CD4-positive, alpha-beta T cell treated with Interleukin-10 for 1 hour (primary cell): ENCODE measurements around the gene MOK.
"Not testable (repeated sequence)": the region's sequence is repeated elsewhere in the genome, so short reads cannot be mapped to it uniquely, and the experiment has no call there.

ENCODE experiments used
- DNase-seq: peaks from one replicate; pipeline ENCODE4 v3.0.0-alpha.2; 2020

The MOK gene, protein sequence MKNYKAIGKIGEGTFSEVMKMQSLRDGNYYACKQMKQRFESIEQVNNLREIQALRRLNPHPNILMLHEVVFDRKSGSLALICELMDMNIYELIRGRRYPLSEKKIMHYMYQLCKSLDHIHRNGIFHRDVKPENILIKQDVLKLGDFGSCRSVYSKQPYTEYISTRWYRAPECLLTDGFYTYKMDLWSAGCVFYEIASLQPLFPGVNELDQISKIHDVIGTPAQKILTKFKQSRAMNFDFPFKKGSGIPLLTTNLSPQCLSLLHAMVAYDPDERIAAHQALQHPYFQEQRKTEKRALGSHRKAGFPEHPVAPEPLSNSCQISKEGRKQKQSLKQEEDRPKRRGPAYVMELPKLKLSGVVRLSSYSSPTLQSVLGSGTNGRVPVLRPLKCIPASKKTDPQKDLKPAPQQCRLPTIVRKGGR

DNA sequence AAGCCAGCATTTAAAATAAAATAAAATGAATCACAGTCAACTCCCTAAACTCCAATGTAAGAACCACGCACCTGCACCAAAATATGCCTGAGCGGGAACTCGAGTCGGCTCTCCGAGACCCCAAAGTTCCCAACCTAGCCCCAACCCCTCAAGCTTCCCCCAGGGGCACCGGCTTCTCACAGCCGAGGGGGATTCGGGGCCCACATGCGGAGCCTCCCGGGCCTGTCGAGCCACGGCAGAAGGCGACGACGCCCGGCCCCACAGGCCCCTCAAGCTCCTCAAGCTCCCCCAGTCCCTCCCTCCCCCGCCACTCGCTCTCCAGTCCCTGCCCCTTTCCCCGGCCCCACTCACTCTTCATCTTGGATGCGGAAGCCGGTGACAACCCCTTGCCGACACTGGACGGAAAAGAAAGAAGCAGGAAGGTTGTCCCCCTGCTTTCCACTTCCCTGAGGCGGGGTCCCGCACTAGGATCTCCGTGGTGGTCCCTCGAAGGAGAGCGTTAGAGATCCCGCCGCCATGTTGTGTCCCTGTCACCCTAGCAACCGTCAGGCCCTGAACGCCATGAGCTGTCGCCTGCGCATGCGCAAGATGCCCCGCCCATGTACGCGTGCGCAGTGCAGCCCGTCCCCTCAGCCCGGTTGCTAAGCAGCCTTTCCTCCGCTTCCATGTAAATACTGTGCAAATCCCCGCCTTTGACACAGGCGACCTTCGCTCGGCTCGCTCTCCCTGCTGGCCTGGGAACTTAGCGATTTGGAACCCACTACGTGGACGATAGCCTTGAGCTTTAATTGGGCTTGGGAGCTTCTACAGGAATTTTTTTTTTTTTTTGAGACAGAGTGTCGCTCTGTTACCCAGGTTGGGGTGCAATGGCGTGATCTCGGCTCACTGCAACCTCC, at the start of gene MOK:
MOK (minus strand) TSS at position 554 of the 896 bp plus-strand sequence; CDS start at position 358, 196 bp downstream.
- peak; percentile 98 for DNase-seq

DNA sequence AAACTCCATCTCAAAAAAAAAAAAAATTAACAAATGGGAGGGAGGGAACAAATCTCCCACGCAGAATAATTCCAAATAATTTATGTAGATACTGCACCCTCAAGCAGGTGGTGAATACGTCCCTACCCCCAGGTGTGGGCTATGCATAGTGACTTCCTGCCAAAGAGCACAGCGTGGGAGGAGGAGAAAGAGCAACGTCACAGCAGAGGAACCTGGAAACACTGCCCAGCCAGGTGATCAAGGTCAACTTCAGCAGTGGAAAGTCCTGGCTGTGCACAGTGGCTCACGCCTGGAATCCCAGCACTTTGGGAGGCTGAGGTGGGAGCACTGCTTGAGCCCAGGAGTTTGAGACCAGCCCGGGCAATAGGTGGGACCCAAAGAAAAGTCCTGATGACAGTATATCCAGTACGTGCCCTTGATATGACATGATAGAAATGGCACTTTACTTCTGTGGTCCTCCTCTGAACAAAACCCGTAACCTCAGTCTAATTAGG, 48.2 kb upstream of the MOK start:
- no peak for DNase-seq

DNA sequence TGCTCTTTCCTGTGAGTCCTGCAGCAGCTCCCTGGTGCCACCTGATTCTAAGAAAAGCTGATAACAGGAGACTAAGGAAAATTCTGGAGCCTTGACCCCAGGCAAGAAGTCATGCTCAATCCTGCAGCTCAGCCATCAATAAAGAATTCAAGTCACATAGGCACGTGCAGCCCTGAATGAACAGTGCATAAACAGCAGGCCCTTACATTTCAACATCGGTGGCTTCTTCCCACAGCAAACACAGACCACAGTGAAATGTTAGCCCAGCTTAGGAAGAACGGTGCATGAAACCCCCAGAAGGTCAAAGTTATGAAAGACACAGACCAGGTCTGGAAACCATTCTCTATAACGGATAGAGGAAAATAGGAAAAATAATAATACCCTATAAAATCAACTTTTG, 47.2 kb upstream of the MOK start:
- DNase-seq = no peak

DNA sequence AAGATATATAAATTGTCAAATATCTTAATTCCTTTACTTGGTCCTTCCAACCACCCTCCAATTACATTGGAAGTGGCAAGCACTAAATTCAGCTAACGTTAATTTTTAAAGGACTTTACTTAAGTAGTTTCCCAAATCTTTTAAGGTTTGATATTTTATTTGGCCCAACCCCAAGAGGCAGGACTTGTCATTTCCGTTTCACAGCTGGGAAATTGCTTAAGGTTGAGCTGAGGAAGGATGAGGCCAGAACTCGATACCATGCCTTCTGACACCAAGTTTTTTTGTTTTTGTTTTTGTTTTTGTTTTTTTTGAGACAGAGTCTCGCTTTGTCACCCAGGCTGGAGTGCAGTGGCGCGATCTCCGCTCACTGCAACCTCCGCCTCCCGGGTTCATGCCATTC, 46.6 kb upstream of the MOK start:
- not testable (repeated sequence) for DNase-seq

DNA sequence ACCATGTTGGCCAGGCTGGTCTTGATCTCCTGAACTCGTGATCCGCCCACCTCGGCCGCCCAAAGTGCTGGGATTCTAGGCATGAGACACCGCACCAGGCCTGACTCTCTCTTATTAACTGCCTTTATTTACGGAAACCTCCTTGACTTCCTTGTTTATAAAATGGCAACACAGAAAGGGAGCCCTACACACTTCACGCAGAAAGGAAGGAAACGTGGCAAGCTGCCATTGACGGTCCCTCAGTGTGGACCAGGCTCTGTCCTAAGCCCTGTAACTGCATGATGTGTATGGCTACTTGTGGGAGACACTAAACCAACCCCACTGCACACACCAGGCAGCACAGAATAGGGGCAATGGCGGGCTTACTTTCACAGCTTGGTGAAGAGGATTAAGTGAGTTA, 46.1 kb upstream of the MOK start:
- DNase-seq = no peak

DNA sequence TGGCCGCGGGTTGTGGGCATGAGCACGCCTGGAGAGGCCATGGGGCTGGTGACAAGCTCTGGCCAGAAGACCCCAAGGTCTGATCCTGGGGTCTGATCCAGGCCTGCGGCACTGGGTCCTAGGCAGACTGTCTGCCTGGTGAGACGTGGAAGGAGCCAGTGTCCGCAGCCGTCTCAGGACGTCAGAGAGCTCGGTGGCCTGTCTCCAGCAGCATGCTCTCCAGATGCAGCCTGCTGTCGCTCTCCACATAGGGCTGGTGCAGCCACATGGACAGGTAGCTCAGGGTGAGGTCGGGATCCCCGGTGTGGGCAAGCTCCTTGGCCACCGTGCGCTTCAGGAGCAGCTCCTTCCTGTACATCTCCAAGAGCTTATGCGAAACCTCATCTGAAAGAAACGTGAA, 43.4 kb upstream of the MOK start:
- DNase-seq = no peak

DNA sequence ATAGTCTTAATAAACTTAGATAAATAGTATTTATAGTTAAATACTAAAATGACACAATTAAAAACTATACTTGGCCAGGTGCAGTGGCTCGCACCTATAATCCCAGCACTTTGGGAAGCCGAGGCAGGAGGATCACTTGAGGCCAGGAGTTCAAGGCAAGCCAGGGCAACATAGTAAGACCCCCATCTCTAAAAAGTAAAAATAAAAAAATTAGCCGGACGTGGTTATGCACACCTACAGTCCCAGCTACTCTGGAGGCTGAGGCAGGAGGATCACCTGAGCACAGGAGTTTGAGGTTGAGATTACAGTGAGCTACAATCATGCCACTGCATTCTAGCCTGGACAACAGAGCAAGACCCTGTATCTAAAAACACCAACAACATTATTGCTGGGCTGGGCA, 41.7 kb upstream of the MOK start:
- no peak for DNase-seq

DNA sequence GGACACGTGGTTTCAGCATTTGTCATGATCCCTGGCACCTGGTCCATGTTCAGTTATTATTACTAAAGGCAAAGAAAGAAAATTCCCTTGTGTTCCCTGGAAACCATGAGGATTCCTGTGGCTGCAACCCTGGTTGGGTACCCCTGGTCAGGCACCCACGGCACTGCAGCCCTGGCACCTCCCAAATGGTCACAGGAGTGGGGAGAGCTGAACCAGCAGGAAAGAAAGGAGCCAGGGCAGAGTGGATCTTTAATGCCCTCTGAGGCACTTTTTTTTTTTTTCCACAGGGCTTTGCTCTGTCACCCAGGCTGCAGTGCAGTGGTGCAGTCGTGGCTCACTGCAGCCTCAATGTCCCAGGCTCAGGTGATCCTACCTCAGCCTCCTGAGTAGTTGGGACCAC, 40.3 kb upstream of the MOK start:
- no peak for DNase-seq

DNA sequence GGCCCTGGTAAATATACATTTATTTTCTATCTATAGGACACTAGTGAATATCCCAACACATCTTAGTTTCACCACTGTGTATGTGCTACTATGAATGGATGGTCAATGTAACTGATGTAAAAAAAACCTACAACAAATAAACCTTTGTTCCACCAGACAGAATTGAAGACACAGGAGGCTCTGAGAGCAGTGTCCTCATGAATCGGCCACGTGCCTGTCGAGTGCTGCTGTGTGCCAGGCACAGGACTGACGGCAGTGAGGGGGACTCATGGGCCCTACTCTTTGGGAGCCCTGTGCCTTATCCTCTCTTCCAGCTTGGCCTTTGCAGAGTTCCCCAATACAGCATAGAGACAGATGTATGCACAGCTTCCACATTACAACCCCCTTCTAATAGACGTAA, 39.5 kb upstream of the MOK start:
- no peak for DNase-seq

DNA sequence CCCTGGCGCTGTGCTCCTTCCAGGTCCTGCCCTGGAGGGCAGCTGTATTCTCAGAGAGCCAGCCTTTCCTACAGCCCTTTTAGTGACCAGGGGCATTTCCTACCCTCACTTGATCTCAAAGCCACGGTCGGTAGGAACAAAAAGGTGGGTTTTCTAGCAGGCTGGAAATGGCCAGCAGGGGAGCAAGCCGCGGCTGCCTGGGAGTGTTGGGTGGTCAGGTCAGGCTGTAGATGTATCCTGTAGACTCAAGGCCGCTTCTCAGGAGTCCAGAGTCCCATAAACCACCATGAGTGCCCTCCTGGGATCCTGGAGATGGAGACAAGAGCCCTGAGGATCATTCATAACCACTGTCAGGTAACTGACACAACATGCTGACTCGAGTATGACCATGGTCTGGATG, 39.1 kb upstream of the MOK start:
- DNase-seq = no peak

DNA sequence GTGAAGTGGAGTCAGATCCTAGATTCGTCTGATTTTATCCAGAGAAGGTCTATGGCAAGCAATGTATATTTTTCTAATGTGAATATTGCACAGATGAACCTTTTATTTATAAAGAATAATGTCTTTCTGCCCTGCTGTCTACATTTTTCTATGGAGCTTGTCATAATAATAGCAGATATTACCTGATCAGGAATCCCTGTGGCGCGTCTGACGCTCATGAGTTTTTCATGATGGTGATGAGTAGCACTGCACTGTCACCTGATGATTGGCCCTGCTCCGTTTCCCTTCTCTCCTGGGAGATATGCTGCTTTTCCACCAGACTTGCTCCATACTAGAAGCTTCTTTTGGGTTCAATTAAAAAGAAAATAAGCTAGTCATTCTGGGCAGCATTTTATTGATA, 37.3 kb upstream of the MOK start:
- no peak for DNase-seq

DNA sequence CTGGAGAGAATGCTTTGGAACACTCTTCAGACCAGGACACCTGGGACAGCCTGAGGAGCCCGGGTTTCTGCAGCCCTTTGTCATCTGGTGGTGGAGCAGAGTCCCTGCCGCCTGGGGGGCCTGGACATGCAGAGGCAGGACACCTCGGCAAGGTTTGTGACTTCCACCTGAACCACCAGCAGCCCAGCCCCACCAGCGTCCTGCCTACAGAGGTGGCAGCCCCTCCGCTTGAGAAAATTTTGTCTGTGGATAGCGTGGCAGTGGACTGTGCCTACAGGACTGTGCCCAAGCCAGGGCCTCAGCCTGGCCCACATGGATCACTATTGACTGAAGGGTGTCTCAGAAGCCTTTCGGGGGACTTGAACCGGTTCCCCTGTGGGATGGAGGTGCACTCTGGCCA, 36.6 kb upstream of the MOK start:
- no peak for DNase-seq

DNA sequence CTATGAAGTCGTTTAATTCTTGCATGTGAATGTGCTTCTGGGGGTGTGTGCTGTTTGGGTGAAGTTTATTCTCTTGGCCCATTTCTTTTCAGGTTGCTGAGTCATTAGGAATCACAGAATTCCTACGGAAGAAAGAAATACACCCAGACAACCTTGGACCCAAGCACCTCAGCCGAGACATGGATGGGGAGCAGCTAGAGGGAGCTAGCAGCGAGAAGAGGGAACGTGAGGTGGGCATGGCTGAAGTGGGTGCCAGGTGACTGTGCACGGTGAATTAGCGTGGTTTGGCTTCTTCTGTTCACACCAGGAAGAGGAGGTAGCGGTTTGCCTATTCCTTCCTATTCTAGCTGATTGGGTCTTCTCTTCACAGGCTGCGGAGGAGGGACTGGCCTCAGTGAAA, 33.8 kb upstream of the MOK start:
- DNase-seq = no peak

DNA sequence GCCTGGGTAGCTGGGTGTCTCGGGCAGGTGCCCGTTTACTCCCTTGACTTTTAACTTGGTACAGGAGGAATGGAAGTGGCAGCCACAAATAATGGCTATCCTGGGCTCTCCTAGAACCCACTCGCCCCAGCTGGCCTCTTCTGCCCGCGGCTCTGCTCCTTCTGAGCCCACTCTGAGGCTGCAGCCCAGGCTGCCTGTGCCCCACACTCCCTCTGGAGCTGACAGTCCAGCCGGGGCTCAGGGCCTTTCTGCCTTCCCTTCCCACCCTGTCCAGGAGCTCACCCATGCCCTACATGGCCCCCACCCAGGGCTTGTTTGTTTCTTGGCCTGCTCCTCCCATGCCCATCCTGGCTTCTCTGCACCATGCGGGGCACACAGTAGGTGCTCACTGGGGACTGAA, 30.2 kb upstream of the MOK start:
- DNase-seq = no peak

DNA sequence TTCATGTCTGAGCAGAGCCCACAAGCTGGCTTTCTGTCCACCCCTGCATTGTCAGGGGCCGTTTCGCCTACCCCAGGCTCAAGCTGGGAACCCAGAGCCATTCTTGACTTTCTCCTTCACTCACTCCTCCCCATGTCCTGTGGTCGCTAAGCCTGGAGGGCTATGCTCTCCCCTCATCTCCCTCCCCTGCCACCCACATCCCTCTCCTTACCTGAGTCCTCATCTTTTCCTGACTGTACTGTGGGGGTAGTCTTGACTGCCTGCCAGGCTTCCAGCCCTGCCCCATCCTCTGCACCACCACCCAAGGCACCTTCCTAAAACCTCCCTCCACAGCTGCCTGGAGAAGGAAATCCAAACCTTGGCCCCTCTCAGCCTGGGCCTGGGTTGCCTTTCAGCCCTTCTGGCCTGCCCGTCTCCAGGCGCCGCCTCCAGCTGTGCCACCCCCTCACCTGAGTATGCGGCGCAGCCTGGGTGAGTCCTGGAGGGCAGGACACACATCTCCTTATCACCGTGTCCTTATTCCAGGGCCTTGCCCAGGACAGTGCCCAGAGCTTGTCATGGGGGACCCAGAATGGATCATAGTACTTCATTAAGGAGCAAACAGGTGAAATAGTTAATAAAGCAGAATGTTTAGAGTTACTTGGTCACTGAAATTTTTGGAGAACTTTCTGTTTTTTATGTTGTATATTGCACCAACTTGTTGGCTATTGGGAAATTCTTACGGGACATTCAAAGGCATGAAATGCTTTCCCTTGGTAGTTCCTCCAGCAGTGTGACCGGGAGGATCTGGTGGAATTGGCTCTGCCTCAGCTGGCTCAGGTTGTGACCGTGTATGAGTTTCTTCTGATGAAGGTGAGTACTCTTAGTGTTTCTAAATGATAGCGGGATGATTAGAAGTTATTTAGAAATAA, 29.1 kb upstream of the MOK start:
- DNase-seq = no peak

DNA sequence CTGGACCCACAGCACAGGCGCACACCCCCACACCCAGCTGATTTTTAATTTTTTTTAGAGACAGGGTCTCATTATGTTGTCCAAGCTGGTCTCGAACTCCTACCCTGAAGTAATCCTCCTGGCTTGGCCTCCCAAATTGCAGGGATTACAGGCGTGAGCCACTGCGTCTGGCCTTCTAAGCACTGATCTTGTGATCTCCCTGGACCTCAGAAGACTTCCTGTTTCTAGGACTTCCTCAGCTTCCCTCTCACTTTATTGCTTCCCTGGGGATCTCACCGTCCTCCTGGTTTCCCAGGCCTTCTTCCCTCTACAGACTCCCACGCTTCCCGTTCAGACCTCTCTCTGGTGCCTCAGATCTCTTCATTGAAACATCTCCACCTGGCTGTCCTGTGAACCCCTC, 28.4 kb upstream of the MOK start:
- DNase-seq = no peak

DNA sequence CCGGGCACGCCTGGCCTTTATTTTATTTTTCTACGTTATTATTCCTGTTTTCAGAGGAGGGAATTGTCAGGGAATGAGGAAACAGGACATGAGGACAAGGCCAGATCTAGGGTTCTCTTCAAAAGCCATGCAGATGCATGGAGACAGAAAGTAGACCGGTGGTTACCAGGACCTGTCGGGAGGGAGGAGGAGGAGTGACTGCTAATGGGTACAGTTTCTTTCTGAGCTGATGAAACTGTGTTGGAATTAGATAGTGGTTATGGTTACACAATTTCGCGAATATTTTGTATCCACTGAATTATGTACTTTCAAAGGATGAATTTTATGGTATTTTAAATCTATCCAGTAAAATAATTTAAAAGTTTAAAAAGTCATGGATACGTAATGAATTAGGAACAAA, 25.8 kb upstream of the MOK start:
- DNase-seq = no peak

DNA sequence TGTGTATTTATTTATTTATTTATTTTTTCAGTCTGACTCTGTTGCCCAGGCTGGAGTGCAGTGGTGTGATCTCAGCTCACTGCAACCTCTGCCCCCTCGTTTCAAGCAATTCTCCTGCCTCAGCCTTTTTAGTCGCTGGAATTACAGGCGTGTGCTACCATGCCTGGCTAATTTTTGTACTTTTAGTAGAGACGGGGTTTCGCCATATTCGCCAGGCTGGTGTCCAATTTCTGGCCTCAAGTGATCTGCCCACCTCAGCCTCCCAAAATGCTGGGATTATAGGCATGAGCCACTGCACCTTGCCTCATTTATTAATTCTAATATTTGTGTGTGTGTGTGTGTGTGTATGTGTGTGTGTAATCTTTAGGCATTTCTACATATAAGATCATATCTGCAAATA, 24.4 kb upstream of the MOK start:
- not testable (repeated sequence) for DNase-seq

DNA sequence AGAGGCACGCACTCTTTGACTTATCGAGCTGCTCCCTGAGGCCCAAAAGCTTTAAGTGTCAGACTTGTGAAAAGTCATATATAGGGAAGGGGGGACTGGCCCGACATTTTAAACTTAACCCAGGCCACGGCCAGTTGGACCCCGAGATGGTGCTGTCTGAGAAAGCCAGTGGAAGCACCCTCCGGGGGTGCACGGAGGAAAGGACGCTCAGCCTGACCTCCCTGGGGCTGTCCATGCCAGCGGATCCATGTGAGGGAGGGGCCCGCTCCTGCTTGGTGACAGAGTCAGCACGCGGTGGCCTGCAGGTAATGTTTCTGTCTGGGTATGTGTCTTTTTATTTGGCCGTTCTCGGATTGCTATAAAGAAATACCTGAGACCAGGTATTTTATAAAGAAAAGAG, 21.6 kb upstream of the MOK start:
- no peak for DNase-seq

DNA sequence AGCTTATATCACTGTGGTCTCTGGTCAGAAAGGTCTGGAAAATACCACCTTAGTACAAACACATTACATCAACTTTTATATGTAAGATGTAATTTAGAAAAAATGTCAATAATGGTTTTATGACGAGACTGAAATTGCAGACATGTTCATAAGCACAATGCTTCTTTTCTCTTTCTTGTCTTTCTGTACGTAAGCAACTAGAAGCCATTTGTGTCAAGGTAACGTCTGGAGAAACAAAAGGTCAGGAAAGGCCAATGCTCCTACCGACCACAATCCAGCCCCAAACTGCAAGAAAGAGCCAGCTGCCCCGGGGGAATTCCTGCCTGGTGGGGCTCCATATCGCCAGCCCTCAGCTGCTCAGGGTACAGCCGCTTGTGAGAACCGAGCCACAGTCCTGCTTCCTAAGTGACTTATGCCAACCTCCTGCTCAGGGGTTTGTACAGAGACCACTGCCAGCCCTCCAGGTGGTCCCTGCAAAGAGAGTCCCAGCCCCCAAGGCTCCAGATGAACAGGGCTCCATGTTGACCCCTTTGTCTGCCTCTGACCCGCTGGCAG, 20.9 kb upstream of the MOK start:
- DNase-seq = no peak

DNA sequence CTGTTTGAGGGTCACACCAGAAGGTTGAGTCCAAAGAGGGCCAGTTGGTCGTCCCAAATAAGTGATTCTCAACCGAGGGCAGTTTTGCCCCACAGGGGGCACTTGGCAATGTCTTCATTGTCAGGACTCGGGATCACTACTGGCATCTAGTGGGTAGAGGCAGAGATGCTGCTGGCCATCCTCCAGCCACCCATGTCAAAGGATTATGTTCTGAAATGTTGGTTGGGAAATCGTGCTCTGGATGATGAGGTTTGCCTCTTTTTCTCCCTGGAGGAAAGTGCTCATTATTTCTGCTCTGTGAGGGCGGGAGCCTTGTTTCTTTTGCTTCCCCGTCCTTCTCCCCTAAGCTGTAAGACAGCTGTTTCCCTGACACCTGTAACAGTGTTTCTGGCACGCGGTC, 18.1 kb upstream of the MOK start:
- peak; percentile 43 for DNase-seq
